NCI-H2107 treated with DMSO at 0.1 percent for 48 hours (cell line): ENCODE data around the gene PEX11G.

Source experiments
- DNase-seq: peaks from one replicate; lab custom pipeline; 2025; ENCODE audit not compliant: unreplicated experiment; lab: John Stamatoyannopoulos, UW

PEX11G gene

GRCh38 chr19:7522072-7522922, 33.5 kb upstream of the PEX11G start, which contains the start of gene MCOLN1:
Gene MCOLN1 (plus strand): TSS chr19:7522624. CDS start chr19:7522751, 127 bp downstream.
- peak; percentile 77 for DNase-seq

DNA sequence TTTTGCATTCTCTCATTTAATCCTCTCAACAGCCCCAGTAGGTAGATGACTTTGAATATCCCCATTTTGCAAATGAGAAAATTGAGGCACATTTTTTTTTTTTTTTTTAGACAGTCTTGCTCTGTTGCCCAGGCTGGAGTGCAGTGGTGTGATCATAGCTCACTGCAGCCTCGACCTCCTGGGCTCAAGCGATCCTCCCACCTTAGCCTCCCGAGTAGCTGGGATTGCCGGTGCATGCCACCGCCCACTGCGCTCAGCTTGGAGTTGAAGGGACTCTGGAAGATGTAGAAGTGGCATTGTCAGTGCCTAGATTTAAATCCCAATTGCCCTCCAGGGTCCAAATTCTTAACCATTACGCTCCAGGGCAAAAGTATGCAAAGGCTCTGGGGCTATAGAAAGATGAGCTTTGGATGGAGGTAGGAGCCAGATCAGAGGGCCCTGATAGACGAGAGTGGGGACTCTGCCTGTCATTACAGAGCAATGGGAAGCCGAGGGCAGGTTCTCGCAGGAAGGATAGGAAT, 32.8 kb upstream of the PEX11G start:
- DNase-seq, result no peak

DNA sequence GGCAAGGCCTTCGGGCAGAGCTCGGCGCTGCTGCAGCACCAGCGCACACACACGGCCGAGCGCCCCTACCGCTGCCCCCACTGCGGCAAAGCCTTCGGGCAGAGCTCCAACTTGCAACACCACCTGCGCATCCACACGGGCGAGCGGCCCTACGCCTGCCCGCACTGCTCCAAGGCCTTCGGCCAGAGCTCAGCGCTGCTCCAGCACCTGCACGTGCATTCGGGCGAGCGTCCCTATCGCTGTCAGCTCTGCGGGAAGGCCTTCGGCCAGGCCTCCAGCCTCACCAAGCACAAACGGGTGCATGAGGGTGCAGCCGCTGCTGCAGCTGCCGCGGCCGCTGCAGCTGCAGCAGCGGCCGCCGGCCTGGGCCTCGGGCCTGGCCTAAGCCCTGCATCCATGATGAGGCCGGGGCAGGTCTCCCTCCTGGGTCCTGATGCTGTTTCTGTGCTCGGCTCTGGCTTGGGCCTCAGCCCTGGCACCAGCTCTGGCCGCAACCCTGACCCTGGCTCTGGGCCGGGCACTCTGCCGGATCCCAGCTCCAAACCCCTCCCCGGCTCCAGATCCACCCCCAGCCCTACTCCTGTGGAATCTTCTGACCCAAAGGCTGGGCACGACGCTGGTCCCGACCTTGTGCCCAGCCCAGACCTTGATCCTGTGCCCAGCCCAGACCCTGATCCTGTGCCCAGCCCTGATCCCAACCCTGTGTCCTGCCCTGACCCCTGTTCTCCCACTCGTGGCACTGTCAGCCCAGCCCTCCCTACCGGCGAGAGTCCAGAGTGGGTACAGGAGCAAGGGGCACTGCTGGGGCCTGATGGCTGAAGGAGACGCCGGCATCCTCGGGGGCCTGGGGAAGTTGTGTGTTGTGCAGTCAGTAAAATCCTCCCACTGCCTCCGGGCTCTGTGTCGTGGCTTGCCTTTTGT, 31.6 kb upstream of the PEX11G start:
- DNase-seq, result no peak

DNA sequence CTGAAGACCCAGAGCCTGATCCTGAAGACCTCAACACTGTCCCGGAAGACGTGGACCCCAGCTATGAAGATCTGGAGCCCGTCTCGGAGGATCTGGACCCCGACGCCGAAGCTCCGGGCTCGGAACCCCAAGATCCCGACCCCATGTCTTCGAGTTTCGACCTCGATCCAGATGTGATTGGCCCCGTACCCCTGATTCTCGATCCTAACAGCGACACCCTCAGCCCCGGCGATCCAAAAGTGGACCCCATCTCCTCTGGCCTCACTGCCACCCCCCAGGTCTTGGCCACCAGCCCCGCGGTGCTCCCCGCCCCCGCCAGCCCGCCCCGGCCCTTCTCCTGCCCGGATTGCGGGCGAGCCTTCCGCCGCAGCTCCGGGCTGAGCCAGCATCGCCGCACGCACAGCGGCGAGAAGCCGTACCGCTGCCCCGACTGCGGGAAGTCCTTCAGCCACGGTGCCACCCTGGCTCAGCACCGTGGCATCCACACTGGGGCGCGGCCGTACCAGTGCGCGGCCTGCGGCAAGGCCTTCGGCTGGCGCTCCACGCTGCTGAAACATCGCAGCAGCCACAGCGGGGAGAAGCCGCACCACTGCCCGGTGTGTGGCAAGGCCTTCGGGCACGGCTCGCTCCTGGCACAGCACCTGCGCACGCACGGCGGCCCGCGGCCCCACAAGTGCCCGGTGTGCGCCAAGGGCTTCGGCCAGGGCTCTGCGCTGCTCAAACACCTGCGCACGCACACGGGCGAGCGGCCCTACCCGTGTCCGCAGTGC, 30.7 kb upstream of the PEX11G start:
- DNase-seq, result no peak

DNA sequence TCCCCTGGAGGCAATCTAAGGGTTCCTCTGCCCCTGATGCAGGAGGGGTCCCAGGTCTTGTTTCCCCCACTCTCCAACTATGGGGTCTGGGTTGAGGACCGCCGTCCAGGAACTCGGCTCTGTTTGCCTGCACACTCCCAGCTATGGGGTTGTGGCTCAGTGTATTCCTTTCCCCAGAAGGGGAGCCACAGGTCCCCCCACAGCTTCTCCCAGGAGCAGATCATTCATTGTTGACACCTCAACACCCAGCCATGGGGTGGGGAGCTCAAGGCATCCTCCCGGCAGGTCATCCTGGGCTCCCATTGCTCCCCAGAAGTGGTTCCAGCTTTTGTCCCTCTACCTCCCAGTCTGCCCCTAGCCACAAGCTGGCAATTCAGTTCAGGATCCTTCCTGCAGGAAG, 28.0 kb upstream of the PEX11G start:
- DNase-seq, result no peak

DNA sequence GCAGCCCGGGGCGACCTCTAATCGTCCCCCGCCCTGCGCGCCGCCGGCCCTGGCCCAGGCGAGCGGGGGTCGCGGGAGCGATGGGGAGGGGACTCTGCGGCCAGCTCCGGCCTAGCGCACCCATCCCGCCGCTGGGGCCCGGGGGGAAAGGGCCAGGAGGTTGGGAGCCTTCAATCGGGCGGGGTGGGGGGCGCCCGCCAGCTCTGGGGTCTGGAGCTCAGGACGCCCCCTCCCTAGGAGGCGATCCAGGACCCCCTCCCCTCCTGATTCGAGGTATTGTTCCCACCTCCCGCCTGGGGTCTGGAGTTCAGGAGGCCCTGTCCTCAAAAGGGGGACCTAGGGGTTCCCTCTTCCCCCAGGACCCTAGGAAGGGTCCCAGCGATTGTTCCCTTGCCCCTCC, 27.5 kb upstream of the PEX11G start:
- no peak for DNase-seq

DNA sequence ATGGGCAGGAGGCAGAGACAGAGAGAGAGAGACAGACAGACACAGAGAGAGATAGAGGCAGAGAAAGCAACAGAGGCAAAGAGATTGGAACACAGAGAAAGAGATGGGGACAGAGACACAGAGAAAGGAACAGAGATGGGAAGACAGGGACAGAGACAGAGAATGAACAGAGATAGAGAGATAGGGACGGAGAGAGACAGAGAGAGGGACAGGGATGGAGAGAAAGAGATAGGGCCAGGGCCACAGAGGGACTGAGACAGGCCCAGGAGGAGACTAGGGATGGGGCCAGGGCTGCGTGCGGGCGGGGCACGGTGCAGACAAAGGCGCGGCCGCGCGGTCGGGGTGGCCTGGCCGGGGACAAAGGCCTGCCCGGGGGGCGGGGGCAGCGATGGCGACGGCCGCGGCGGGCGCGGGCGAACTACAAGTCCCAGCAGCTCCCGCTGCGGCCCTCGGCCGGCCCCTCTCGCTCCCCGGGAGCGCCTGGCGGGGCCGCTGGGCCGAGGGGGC, 26.9 kb upstream of the PEX11G start, which contains the start of gene ZNF358:
TSS of gene ZNF358 (plus strand) at position 459 of the 507 bp plus-strand sequence. CDS start 3,140 bp downstream, outside the sequence.
- peak; percentile 40 for DNase-seq

DNA sequence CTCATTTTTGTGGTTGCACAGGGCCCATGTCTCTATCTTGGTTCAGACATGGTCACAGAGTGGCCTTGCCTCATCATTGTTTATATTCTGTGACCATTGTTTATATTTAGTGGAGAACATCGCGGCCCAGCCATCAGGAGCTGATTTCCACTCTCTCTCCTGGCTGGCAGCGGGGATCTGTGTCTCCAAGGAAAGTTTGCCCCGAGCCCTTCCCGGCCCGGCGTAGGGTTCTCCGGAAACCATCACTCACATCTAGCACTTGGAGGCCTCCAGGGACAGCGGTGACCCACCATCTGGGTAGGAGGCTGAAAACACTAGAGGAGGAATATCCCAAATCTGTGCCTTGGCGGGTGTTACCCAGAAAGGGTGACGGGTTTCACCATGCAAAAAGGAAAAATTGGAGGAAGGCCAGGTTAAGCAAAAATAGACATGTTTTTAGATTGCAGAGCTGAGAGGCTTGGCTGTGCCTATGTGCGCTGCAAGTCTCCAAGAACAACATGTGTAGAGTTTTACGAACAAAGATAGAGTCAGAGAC, 26.3 kb upstream of the PEX11G start:
- DNase-seq, result no peak

DNA sequence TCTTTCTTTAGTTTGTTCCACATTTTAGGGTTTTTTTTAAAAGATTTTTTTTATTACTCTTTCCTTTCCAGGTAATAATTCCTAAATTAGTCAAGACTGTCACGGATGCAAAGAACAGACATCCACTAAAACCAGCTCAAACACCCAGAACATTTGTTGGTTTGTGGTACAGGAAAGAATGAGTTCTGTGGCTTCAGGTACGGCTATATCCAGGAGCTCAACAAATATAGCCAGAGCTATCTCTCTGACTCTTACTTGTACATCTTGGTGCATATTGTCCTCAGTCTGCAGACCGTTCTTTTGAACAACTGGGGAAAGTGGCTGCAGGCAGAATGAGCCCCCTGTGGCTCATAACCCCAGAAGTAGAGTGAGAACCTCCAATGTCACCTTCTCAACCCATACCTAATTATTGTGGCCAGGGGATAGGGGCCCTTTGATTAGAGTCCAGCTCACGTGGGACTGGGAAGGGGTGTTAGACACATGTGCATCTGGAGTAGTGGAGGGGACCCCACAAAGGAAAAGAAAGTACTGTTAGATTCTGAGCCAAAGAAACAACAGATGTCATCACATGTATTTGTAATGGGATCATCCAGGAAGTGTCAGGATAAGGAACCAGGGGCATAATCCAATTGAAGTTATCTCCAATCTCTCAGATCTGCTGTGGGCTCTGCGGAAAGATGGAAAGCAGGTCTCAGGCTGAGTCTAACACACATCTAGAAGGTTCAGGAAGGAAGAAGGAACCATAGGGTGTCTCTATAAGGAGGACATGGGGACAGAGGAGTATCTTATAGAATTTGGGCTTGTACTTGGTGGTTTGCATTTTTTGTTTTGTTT, 25.2 kb upstream of the PEX11G start:
- no peak for DNase-seq

- no peak for DNase-seq
Measured at GRCh38 chr19:7512400-7512851, 23.6 kb upstream of the PEX11G start.

- no peak for DNase-seq
Measured at GRCh38 chr19:7509625-7510024, 20.8 kb upstream of the PEX11G start.

GRCh38 chr19:7507884-7508283, 19.0 kb upstream of the PEX11G start:
- no peak for DNase-seq

- DNase-seq, result peak; percentile 36
Measured at GRCh38 chr19:7506385-7507328, 17.8 kb upstream of the PEX11G start.

DNA sequence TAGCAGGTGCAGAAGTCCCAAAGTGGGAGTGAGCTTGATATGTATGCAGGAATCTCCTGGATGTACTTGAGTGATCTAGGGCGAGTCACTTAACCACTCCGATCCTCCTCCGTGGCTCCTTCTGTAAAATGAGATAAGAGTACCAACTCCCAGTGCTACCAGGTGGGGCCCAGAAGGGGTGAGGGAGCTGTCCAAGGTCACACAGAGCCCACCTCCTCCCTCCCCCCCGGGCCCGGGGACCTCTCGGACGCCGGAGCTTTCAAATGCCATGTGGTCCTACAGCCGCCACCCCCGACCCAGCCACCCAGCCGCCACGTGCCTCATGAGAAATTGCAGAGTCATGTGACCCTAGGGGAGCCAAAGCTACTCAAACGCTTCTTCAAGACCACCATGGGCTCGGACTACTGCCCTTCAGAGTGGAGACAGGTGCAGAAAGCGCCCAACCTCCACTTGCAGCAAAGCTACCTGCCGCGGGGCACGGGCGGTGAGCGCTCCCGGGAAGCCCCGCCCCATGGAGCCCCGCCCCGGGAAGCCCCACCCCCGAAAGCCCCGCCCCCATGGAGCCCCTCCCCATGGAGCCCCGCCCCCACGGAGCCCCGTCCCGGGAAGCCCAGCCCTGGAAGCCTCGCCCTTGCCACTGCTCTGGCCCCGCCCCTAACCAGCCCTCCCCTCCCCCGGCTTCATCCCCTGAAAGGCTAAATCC, 17.0 kb upstream of the PEX11G start:
- no peak for DNase-seq

DNA sequence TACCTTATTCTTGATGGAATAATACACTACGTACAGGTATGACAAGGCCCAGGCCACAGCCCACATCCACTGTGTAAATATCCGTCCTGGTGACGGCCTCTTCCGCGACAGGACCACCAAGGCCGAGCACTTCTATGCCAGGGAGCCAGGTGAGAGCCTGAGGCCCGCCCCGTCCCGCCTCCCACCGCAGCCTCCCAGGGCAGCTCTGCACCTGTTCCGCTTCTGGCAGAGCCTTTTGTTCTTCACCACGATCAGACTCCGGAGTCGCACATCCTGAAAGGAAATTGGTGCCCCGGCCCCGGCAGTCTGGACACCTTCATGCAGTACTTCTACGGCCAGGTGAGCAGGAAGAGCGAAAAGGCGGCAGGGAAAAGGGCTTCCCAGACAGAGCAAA, 16.4 kb upstream of the PEX11G start:
- peak; percentile 49 for DNase-seq

GRCh38 chr19:7504684-7505083, 15.8 kb upstream of the PEX11G start:
- DNase-seq, result no peak

DNA sequence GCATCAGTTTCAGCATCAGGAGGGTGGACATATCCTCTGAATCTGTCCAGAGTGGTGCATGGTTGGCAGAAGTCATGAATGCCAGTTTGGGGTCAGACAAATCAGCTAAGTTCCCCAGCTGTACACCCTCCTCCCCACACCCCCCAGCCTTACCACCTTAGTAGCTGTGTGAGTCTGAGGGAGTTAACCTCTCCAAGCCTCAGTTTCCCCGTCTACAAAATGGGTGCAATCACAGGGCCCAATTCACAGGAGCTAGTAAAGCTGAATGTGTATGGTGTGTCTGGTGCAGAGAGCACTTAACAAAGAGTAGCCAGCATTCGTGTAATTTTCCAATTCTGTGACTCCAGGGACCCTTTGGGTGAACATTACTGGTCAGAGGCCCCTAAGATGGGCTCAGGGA, 13.7 kb upstream of the PEX11G start:
- no peak for DNase-seq
